Fibroblast of peridontal ligament (primary cell): Measurements from ENCODE around the gene LUZP2.
A peak's percentile ranks its signal among the peaks of the same experiment; 100 is the strongest.

Source experiments
- DNase-seq: peaks from one replicate; pipeline ENCODE4 v3.0.0-alpha.2; 2010; ENCODE audit errors: extremely low read depth

LUZP2 gene

DNA sequence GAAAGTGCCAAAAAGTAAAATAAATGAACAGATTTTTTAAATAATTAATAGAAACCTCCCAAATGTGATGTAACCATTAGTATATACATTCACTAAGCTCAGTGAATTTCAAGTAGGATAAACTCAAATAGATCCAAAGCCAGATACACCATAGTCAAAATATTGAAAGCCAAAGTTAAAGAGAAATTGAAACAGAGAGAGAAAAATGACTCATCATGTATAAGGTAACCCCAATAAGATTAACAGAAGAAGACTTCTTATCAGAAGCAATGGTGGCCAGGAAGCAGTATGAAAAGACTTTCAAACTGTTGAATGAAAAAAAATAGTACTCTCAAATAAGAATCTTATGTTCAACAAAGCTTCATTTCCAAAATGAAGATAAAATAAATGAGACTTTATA, 70.5 kb downstream of the LUZP2 start:
- DNase-seq: no peak

DNA sequence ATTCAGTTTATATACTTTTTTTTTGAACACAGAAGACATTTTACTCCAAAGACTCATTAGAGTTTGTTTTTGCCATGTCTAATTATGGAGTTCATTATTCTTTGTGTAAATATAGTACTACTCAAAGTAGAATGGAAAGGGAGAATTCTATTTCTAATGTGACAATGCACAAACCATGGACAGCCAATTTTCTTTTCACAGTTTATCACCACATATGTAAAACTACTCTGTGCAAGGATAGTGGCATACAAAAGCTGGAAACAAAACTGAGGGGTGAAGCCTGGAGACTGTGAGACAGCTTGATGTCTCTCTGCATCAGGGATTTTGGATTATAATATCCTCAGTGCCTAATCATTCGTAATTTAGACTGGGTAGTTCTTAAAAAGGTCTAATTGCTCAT, 75.5 kb downstream of the LUZP2 start:
- no peak for DNase-seq

DNA sequence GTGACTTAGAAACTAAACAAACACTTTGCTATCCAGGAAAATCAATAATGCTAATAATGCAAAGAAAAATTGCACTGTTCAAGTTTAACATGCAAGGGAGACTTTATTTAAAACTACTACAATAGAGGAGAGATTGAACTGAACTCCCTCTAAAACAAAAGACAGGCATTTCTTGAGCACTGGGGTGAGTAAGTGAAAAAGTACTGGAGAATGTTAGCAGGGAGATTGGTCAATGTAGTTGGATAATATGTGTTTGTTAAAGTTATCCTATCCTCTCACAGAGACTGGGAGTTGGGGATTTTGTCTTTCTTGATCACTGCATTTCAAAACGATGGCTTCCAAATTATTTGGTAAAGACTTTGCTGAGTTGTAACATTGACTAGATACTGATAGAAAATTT, 77.6 kb downstream of the LUZP2 start:
- peak; percentile 12 for DNase-seq

DNA sequence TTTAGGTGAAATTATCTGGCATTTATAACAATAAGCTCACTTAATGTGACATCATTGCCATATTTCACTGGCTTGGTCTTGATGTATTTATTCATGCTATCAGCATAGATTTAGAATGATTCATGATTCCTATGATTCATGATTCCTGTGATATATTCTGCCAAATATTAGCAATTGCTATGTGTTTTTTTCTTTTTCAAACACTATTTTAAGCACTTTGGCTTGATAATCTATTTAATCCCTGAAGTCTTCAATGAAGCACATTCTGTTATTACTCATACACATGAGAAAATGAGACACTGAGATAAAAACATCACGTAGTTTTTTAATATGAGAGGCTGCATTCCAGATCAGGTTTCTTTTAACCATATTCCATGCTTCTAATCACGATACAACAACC, 78.5 kb downstream of the LUZP2 start:
- DNase-seq: peak; percentile 41

DNA sequence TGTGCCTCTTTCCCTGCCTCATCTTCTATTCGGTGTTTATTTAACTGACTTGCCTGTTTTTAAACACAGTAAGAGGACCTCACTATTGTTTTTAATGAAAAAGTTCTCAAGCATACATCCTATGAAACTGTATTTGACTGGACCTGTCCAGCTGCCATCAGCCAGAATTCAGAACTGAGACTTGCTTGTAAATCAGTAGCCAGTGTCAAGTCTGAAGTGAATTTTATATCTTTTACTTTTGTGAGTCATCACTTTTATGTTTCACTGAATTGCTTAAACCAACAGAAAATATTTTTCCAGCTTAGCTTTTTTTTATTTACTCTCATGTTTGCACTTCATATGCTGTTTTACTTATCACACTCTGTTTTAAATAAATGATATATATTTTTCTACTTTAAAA, 88.3 kb downstream of the LUZP2 start:
- peak; percentile 7 for DNase-seq

DNA sequence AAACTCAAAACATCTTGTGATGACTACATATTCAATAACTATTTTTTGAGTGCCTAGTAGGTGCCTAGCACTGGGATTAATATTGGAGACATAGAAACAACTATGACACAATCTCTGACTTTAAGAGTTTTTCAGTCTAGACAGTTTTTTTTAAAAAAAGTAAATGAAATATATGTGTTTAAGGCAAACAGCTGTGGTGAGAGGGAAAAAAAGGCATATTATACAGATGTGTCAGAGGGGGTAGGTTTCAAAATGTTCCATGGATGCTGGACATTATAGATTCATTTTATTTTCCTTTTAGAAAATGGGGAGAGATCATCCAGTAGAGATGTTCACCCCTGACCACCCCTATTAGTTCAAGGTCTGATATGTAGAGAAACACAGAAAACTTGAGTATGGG, 90.8 kb downstream of the LUZP2 start:
- peak; percentile 14 for DNase-seq

DNA sequence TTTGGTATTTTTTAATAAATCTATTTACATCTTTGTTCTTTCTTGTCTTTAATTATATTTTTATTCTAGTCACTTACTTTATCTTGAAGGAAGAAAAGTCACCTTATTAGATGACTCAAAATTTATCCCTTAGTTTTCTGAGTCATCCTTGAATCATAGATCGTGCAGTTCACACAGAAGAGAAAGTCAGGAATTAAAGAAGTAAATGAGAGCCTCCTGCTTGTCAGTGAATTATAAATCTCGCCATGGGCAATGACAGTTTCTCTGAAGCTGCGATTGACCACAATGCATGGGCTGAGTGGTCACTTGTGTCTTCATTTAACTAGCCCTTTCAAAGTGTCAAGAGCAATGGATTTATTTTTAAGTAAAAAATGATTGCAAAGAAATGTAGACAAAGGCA, 91.2 kb downstream of the LUZP2 start:
- DNase-seq: peak; percentile 29

DNA sequence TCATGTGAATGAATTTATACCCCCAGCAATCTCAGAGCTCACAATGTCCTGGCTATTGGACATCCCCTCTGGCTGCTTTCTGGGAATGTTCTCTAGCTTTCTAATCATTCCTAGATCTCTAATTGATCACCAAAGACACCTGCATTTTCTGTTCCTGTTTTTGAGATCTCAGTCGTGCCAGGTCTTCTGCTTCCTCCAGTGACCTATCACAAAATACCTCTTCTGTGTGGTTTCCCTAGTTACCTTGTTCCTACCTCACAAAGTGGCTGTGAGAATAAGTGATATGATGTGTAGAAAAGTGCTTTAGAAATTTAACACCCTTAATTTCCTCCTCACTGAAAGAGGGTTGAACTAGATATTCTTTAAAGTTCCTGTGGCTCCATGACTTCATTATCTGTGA, 92.2 kb downstream of the LUZP2 start:
- no peak for DNase-seq

DNA sequence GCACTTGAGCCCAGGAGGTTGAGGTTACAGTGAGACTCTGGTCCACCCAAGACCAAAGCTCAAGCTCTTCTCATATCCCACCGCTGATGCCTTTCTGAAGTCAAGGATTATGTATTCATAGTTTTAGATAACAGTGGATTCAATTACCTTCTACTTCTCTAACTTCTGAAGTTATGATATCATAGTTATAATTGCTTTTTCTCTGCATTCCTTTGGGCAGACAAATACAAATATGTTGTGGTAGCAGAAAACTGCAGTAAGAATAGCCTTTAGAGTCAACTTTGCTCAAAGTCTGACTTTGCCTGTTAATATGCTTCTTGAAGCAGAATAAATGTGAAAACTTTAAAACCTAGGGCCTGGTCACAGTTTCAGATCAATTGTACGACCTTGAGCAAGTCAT, 94.4 kb downstream of the LUZP2 start:
- no peak for DNase-seq

DNA sequence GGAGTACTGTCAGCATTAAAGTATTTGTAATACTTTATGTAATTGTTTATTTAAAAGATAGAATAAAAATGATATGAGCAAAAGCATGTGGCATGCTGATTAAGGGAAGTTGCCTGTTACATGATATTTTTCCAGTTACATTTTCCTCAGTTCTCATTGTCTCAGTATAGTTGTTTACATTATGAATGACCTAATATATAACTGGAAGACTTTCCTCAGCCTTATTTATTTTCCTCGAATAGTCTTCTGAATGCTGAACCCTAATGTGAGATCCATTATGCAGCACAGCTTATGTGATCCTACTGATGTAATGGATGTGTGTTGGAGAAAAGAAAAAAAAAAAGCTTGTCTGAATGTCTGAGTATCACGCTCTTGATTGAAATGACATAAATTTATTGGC, 95.5 kb downstream of the LUZP2 start:
- peak; percentile 33 for DNase-seq

DNA sequence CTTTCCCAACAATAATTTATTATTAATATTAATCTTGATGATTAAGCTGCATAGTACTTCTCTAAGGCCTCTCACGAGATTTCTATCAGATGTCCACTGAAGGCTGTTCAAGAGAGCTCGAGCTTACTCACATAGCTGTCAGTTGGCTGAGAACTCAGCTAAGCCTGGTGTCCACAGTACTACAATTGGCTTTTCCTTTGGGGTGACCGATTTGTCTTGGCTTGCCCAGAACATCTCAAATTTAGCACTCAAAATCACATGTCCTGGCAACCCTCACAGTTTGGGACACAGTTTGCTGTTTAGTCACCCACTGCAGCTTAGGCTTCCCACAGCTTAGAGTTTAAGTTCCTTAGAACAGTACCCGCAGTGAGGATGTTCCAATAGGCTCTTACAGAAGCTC, 96.5 kb downstream of the LUZP2 start:
- no peak for DNase-seq

DNA sequence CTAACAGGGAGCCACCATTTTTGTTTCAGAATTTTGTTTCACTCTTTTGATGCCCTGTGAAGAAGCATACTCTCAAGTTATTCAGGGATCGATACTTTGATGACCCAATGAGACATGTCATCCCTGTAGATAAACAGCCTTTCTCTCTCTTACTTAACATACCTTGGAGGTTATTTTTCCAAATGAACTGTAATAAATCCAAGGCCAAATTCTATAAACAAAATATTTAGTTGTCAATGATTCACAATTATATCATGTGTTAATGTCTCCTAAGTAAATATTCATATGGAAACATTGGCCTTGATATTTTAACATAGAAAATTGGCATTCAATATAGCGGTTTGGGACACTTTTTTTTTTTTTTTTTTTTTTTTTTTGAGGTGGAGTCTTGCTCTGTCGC, 97.5 kb downstream of the LUZP2 start:
- DNase-seq: no peak

DNA sequence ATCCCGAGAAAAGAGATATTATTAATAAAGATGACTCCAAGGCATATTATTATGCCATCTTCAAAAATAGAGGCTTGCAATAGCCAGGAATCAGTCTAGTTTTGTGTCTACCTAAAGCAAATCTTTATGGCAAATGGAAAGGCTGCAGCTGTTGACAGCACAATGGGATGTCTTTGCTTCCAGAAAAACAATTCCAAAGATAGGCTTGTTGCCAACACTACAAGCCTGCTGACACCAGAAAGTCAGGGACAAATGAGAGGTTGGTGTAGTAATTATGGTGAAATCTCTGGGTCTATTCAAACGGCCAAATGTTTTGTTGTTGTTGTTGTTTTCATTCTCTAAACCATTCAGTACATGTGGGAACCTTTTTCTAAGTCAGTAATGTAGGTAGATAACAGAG, 101.8 kb downstream of the LUZP2 start:
- DNase-seq: no peak

DNA sequence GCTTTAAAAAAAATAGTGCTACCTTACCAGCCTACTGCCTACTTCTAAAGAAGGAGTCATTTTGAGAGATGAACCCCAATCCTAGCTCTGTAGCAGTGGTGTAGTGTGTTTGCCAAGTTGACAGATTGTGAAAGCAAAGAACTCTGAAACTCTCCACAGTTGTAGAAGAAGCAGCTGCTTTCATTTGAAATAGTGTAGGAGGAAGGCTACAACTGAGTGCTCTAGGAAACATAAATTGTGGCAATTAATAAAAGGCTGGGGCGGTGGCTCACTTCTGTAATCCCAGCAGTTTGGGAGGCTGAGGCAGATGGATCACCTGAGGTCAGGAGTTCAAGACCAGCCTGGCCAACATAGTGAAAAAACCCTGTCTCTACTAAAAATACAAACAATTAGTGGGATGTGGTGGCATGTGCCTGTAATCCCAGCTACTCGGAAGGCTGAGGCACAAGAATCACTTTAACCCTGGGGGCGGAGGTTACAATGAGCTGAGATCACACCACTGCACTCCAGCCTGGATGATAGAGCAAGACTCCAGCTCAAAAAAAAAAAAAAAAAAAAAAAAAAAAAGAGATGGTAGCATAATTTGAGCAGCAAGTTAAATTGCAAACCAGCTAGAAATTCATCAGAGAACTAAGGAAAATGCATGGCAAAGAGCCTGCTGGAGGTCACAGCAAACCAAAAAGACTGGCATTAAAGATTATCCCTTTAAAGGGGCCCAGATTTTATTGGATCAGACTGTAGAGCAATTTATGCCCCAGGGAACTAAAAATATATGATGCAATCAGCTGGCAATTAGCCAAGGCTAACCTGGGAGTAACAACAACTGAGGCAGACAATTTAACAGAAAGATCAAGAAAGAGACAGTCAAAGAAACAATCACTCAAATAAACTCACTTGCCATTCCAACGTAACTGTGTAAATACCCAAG, 112.6 kb downstream of the LUZP2 start:
- DNase-seq: no peak

DNA sequence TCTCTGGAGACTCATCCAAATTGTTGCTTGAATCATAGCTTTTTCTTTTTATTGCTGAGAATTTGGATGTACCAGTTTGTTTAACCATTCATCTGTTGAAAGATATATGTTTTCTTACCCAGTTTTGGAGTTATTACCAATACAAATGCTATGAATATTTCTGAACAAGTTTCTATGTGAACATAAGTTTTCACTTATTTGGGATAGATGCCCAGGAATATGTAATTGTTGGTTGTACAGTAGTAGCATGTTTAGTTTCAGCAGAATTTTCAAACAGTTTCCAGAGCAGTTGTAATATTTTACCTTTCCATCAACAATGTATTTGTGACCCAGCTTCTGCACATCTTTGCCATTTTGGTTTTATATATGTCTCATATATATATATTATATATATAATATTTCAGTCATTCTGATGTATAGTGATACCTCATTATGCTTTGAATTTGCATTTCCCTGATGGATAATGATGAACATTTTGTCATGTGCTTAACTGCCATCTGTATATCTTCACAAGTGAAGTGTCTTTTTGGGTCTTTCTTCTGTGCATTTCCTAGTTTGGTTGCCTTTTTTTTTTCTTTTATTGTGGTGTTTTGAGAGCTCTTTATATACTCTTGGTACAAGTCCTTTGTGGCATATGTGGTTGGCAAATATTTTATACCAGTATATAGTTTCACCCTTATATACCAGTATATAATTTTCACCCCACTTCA, 118.8 kb downstream of the LUZP2 start:
- peak; percentile 2 for DNase-seq

DNA sequence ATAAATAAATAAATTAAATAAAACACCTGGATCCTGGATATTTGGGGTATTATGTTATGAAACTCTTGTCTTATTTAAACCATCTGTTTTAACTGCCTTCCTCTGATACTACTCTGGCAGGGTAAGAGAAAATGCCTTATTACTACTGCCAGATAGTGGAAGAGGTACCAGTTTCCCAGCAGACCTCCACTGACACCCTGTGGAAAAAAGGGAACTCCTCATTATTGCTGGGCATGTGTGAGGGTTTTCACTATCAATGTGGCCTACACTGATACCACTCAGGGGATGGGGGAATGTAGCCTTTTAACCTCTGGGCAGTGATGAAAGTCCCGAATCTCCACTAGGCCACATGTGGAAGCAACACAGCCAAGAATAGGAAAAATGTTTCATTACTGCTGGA, 121.0 kb downstream of the LUZP2 start:
- peak; percentile 6 for DNase-seq

DNA sequence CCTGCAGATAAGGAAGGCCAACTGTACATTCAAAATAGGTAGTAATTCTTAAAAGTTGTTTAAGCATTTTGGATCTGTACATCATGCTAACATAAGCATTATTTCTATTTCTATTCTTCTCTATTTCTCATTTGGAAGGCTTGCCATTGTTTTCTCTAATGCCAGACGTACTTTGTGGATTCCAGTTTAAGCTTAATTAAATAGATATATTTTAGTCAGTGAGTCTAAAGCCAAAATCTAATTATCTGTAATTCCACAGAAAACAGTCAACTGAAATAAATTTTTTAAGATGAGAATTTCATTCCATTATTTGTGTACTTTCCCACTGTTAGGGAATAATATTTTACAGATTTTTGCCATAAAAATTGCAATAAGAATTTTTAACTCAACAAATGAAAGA, 123.0 kb downstream of the LUZP2 start:
- no peak for DNase-seq

DNA sequence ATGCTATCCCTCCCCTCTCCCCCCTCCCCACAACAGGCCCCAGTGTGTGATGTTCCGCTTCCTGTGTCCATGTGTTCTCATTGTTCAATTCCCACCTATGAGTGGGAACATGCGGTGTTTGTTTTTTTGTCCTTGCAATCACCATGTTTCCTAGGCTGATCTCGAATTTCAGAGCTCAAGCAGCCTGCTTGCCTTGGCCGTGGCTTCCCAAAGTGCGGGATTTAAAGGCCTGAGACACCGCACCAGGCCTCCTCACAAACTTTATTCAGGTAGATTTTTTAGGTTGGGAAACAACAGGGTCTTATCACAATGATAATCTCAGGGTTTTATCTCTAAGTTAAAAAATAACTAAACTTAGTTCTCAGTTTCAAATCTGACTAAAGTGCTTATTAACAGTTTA, 125.4 kb downstream of the LUZP2 start:
- no peak for DNase-seq

DNA sequence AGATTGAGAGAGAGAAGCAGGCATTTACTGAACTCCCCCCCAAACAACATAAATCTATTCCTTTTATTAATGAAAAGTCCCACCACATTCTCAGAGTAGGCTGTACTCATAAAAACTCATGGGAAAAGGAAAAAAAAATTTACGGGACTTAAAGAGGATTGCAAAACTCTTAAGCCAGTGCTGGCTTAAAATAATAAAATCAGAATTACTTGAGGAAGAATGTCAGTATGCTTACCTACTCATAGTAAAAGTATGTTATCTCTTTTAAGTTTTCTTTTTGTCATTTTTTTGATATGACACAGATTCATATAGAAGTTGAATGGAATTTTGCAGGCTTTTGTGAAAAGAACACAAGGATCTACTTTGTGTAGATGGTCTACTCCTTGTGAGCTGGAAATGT, 126.3 kb downstream of the LUZP2 start:
- DNase-seq: no peak

DNA sequence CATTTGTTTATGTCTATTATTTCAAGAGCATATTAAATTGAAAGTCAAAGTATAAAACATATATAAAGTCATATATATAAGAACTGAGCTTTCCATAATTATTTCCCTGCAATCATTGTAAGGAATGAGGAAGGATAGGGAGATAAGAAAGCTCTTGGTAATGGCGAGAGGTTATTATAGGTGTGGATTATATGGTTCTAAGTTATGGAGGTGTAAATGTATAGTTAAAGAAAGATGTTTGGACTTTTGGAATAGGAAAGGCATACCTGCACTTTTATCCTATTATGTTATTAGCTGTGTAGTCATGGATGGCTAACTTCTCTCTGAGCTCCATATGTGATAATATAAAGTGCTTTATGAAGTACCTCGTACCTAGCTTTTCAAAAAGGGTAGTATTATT, 127.6 kb downstream of the LUZP2 start:
- DNase-seq: no peak

DNA sequence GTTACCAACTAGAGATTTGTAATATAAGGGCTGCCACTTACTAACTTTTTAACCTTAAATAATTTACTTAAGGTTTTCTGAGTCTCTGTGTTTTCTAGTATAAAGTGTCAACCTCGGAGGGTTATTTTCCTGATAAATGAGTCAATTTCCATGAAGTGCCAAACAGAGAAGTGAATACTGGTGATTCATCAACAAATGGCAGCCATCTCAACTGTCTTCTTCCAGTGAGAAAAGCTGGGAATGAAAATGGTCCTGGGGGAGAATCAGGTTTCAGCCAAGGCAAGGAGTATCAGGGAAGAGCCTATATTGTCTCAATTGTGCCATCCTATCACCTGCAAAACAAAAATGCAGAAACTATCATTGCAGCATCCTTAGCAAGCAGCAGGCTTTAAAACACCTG, 129.1 kb downstream of the LUZP2 start:
- no peak for DNase-seq

DNA sequence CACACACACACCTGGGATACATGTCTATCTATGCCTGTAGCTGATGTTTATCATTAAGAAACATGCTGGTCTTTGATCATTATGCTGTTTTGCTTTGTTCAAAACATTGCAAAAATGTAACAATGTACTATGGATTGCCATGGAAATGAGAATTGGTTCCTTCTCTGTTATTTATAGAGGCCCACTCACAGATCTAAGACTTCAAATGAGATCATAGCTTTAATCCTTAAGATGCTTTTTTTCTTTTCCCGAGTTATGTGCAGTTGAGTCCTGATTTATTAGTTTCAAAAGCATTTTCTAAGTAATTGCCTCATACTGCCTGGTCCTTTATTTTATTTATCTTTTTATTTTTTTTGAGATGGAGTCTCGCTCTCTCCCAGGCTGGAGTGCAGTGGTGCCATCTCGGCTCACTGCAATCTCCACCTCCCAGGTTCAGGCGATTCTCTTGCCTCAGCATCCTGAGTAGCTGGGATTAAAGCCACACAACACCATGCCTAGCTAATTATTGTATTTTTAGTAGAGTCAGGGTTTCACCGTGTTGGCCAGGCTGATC, 131.4 kb downstream of the LUZP2 start:
- DNase-seq: no peak

DNA sequence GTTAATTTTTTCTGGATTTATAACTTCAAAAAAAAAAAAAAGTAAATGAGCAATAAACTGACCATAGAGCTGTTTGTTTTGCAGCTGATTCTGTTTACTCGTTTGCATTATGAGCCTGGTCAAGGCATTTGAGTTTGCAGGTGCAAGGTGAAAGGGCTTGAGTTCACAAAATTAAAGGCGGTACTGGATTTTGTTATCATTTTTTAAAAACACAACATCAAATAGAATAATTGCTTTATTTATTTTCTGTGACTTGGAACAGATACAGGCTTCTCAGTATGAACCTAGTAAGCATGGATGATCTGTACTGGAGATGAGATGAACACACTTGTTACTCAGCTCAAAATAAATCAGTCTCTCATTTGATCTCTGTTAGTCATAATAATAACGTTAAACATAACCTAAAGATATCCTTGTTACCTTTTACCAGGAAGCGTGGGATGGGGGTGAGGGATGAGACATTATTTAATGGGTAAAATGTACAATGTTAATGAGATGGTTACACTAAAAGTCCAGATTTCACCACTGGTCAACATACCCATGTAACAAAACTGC, 137.8 kb downstream of the LUZP2 start:
- no peak for DNase-seq
